ENCODE data around the gene ERGIC1.

Gene ERGIC1

DNA sequence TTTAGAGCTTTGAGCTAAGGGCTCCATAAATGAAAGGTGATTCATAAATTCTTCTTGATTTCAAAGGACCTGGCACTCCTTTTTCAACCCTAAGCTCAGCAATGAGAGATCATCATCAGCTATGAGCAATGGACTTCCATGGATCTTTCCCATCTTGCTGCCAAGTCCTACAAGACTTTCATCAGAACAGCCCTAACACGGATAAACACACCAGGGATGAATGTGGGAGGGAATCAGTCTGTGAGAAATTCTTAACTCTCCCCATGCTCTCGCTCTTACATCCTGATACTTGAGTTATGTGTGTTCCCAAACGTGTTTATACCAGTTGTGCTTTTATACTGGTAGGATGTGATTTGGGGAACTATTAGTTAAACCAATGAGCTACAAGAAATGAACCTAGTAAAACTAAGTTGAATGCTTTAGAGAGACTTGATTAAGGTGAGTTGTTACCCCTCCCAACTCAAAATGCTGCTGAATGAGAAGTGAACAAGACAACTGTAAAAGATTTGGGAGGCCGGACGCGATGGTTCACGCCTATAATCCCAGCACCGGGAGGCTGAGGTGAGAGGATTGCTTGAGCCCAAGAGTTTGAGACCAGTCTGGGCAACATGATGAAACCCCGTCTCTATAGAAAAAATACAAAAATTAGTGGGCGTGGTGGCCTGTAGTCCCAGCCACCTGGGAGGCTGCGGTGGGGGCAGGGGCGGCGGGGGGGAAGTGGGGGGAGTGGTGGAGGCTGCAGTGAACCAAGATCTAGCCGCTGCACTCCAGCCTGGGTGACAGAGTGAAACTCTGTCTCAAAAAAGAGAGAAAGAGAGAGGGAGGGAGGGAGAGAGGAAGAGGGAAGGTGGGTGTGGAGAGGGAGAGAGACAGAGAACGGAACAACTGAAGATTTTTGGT, 120.0 kb downstream of the ERGIC1 start:
- peak; percentile 77 for DNase-seq

DNA sequence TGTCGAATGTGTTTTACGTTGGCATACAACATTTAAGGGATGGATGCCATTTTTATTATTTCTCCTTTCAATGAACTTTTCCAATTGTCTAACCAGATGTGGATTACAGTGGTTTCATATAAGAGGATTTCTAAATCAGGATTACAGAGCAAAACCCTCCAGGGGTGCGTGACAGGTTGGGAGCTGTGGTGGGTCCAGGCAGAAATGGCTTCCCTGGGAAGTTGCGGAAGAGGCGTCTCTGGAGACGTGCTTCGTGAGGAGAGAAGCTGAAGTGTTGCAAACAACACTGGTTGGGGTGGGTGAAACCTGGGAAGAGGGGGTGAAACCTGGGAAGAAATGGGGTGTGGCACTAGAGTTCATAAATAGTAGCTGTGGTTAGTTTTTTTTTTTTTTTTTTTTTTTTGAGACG, 120.7 kb downstream of the ERGIC1 start:
- no peak for DNase-seq

DNA sequence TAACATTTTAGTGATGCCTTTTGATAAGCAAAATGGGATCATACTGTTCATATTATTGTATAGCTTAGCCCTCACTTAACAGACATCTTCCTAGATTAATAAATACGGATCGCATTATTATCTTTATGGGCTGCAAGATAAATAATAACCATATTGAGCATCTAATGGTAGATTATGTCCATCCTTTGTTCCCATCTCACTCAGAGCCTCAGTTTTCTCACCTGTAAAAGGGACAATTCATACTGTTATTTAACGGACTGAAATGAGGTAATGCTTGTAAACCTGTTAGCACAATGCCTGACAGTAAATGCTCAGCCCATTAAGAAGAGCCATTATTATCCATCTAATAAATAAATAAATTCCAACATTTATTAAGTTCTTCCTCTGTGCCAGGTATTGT, 122.2 kb downstream of the ERGIC1 start:
- no peak for DNase-seq

DNA sequence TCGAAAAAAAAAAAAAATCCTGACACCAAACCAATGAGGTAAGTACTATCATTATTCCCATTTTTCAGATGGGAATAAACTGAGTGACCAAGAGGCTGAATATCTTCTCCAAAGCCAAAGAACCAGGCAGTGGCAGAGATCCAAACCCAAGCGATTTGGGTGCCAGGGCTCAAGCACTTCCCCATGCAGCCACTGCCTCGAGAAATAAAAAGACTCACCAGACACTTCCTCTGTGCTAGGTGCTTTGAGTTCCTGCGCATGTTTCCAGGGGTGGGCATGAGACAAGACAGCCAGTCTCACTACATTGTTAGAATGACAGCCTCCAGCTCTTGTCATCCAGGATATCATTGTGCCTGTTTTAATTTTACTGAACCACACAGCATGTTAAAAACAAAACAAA, 122.9 kb downstream of the ERGIC1 start:
- DNase-seq: no peak

DNA sequence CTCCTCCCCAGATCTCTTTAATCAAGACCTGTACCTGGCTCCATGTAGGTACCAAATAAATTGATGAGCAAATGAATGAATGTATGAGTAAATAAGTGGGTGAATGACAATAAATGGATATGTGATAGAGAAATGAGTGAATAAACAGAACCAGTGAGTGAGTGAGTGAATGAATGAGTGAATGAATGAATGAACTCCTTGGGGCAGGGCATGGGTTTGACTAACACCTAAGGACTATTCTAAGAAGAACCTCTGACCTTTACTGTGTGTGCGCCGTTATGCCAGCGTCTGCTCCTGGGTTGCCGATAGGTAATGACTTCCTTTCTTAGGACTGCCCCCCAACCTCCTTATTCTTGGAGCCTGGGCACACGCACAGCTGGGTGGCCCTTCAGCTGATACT, 123.4 kb downstream of the ERGIC1 start:
- DNase-seq: no peak

DNA sequence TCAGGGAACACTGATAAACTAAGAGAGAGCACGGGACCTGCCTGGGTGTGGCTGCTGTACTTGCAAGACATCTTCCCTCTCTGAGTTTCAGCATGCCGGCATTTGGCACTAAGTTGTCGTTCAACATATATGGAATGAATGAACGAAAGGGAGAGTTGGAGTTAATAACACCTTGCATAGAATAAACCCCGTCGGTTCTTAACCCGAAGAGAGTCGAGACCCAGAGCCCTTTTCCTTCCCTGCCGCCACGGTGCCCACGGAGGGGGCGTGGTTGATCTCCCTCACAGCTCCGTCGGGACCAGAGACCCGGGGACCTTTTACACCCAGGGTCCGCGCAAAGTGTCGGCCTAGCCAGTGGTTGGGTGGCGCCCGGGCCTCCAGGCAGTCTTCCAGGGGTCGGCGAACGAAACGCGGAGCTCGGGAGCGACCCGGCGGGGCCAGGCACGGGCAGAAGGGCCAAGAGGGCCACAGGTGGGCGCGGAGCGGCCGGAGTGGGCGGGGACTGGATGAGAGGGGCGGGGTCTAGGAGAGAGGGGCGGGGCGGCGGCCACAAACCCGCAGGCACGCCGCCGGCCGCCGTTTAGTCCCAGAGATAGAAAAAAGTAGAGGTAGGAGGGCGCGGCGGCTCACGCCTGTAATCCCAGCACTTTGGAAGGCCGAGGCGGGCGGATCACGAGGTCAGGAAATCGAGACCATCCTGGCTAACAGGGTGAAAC, 124.4 kb downstream of the ERGIC1 start:
- DNase-seq: peak; percentile 71

DNA sequence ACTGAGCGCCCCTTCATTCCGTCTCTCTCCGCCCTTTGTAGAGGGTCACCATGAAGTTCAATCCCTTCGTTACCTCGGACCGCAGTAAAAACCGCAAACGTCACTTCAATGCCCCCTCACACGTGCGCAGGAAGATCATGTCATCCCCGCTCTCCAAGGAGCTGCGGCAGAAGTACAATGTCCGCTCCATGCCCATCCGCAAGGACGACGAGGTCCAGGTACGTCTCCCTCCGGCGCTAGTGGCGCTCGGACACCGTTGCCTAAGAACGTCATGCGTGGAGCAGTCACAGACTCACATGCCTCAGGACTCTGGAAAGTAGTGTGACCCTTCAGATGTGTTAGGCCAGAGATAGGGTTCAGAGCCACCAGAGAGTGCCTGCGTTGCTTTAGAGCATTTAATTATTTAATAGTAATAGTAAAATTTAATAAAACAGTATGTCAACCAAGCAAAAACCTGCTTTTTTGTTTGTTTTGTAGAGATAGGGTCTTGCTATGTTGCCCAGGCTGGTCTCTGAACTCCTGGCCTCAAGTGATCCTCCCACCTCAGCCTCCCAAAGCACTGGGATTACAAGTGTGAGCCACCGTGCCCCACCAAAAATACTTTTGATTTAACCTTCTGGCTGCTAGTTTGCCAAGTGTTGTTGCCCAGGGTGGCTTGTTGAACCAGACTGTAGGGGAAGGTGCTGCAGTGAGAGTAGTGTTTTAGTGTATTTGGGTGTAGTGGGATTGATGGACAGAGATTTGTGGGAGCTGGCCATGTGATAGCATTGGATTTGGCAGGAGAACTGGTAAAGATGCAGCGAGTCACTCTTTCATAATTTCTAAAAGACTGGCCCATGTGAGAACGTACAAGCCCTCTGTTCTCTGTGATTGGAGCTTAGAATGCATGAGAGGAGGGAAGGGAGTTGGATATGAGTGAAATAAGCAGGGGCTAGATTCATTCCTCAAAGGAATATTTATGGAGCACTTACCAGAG, 126.1 kb downstream of the ERGIC1 start:
- no peak for DNase-seq

DNA sequence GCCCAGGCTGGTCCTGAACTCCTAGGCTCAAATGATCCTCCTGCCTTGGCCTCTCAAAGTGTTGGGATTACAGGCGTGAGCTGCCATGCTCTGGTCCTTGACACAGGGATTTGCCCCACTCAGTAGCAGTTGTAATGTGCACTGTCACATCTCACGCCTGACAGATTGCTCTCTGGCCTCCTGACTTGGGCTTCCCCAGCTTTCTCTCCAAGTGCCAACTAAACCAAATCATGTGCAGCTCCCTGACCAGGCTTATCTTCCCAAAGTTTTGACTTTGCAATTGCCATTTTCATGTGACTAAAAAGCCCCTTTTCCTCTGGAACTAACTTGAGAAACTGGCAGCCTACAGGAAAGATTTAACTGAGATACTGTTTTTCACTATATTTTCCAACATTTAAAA, 135.9 kb downstream of the ERGIC1 start:
- DNase-seq: no peak

DNA sequence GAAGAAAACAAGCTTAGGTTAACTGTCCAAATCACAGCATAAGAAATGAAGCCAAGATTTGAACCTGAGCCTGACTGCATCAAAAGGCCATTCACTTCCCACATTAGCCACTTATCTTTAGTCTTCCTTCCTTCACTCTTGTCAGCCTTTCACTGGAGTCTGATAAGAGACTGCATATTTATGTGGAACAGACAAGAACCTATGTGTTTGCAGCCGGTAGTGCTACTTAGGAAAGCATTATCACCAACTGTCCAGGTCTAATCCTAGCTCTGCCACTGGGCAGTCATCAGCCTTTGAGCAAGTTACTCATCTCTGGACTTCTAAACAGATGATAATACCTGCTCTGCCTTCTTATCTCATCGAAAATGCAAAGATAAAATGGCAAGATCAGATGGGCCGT, 137.4 kb downstream of the ERGIC1 start:
- no peak for DNase-seq

DNA sequence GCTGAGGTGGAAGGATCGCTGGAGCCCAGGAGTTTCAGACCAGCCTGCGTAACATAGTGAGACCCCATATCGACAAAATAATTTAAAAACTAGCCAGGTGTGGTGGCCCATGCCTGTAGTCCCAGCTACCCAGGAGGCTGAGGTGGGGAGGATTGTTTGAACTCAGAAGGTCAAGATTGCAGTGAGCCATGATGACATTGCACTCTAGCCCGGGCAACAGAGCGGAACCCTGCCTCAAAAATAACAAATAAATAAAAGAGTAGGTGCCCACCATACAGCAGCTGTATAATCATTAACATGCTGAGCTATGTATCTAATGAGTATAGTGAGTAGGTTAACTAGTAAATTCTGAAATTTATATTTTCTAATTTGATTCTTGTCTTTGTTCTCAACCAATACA, 138.5 kb downstream of the ERGIC1 start:
- no peak for DNase-seq

DNA sequence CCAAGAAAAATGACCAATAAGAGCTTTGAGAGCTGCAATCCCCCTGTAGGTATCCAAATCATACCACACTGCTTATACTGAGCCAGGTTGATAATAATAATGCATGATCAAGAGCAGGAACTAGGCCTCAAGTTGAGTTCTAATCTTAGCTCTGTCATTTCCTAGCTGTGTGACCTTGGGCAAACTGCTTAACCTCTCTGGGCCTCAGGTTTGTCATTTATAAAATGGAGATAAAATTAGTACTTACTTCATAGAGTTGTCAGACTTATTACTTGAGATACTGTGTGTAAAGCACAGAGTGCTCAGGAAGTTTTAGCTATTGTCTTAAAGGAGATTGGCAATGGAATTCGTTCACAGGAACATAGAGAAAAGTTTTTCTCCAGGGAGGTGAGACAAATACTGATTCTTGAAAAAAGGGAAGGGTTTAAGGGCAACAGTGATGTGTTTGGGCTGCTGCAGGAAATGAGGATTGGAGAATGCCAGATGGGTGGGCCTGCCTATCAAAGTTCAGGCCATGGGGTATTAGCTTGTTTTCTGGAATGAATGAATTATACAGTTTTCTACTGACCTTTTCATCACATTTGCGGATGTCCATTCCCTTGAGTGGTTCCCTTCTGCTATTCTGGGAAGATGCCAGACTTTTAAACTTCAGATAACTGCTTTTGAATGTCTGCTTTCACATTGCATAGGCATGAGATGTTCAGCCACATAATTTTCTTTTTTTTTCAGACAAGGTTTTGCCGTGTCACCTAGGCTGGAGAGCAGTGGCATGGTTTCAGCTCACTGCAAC, 139.3 kb downstream of the ERGIC1 start:
- no peak for DNase-seq

DNA sequence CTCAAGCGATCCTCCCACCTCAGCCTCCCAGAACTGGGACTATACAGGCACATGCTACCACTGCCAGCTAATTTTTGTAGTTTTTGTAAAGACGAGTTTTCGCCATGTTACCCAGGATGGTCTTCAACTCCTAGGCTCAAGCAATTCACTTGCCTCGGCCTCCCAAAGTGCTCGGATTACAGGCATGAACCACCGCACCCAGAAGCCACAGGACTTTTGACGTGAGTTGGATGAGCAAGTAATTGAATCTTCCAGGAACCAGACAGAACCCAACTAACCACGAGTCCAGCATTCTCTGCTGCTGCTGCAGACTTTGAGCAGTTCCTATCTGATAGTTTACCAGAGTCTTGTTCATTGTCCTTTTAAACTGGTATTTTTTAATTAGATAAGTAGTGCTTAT, 139.9 kb downstream of the ERGIC1 start:
- DNase-seq: no peak

DNA sequence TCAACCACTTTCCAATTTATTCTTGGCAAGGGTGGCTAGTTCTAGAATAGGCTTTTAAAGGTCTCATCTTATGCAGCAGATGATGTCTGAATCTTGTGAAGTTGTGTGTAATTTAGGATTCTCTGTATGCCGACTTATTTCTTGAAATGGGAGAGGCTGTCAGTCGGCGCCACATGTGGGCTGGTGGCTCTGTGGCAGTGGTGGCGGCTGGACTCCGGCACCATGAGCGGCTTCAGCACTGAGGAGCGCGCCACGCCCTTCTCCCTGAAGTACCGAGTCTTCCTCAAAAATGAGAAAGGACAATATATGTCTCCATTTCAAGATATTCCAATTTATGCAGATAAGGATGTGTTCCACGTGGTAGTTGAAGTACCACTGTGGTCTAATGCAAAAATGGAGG, 141.2 kb downstream of the ERGIC1 start:
- no peak for DNase-seq

DNA sequence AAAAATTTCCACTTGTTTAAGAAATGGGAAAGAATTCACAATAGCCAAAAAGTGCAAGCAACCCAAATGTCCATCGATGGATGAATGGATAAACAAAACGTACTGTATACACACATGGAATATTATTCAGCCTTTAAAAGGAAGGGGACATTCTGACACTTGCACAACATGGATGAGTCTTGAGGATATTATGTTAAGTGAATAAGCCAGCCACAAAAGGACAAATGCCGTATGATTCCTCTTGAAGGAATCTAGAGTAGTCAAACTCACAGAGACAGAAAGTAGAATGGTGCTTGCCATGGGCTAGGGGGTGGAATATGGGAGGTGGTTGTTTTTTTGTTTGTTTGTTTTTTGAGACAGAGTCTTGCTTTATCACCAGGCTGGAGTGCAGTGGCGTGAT, 145.7 kb downstream of the ERGIC1 start:
- peak; percentile 71 for DNase-seq

DNA sequence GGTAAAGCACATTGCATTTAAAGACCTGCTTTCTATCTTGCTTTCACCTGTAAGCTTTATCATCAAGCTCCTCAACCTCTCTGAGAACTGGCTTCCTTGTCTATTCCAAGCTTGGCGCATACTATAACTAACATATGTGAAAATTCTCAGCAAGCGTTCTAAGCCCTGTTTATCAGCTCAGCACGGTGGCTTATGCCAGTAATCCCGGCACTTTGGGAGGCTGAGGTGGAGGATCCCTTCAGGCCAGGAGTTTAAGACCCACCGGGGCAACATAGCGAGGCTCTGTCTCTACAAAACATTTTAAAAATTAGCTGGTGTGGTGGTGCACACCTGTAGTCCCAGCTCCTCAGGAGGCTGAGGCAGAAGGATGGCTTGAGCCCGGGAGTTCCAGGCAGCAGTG, 147.9 kb downstream of the ERGIC1 start:
- no peak for DNase-seq

DNA sequence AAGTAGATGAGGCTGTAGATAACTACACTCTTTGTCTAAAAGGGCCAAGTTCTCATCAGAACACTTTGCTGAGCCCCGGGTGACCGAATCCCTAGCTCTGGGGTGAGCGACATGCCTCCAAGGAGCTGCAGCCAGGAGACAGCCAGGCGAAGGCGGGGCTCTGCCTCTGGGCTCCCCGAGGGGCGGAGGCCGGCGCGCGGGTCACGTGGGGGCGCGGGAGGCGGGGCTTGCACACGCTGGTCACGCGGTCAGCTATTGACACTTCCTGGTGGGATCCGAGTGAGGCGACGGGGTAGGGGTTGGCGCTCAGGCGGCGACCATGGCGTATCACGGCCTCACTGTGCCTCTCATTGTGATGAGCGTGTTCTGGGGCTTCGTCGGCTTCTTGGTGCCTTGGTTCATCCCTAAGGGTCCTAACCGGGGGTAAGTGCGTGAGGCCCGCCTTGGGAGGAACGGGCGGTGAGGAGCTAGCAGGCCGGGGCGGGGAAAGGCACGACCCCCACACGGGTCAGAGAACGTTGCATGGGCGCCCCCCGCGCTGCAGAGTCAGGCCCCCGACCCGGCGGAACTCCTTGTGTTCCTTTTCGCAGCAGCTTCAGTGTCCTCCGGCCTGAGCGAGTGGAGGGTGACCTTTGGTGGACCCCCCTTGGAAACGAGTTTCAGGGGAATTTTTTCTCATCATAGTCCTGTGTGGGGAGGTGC, 149.6 kb downstream of the ERGIC1 start, which contains the start of gene ATP6V0E1:
ATP6V0E1 (plus strand) TSS at position 230 of the 702 bp plus-strand sequence; CDS start at position 320, 90 bp downstream.
- peak; percentile 94 for DNase-seq

DNA sequence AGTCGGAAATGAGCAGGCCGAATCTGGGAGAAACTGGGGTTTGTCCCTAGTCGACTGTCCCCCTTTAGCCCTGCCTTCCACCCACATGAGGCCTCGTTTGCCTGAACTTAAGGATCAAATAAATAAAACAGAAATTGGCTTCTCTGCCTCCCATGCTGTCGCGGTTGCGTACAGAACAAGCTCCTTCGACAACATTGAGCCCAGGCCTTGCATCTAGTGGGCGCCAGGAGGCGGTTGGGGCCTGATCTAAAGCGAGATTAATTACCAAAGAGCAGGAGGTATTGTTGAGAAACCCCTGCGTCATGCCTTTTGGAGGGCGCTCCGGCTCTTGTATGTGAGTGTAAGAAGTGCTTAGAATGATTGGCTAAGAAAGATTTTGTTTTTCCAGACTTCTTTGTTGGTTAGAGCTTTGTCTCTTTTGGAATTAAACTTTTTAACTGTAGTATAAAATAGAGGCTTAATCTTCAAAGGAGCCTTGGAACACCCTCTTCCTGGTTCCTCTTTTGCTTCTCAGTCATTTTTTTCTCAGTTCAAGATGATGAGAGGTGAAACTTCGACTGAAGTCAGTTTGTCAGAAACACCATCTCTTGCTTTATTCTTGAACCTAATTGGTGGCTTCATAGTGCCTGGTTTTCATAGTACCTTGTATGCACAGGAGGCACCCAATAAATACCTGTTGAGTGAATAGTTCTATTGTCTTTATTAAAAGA, 150.3 kb downstream of the ERGIC1 start:
- DNase-seq: peak; percentile 88

DNA sequence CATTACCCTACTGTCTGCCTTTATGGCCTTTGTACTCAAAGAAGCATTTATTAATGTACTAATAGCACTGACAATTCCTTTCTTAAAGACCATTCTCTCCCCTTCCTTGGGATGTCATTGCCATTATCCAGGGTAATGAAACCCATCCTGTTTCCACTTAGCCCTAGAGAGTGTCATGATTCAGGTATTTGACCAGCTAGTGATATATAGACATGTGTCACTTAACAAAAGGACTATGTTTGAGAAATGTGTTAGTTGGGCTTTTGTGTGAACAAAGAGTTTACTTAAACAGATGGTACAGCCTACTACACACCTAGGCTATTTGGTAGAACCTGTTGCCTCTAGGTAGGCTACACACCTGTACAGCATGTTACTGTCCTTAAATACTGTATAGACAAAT, 151.5 kb downstream of the ERGIC1 start:
- no peak for DNase-seq

DNA sequence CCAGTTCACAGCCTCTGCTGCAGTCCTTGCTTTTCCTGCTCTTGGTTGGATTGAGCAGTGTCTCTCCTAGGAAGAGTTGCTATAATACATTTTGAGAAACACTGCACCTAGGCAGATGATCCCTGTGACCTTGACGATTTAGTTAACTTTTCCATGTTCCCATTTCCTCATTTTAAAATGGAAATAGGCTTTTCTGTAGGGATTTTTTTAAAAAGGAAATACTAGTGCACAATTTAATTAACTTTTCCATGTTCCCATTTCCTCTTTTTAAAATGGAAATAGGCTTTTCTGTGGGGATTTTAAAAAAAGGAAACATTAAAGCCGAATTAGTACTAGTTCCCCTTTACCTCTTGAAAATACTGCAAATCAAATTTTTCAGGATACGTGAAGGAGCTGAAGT, 154.2 kb downstream of the ERGIC1 start:
- no peak for DNase-seq

DNA sequence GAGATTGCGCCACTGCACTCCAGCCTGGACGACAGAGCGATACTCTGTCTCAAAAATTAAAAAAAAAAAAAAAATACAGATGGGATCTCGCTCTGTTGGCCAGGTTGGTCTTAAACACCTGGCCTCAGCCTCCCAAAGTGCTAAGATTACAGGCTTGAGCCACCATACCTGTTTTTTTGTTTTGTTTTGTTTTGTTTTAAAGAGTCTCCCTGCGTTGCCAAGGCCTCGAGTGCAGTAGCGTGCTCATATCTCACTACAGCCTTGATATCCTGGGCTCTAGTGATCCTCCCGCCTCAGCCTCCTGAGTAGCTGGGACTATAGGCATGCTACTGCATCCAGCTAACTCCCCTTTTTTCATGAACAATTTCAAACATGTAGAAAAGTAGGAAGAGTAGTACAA, 156.7 kb downstream of the ERGIC1 start:
- DNase-seq: no peak

DNA sequence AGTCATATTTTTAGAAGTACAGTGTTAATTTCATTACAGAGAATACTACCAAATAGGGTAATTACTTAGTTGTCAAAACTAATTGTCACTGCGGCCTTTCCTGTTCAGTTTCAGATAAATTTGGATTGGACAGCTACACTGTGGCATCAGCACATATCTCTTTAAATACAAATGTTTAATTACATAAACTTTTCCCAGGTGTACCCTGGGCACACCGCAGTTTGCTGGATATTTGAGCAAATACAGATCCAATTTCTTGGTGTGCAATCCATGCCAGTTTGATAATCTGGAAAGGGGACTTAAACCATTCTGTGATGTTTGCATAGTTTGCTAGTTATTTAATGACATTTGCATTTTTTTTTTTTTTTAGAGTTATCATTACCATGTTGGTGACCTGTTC, 160.4 kb downstream of the ERGIC1 start:
- DNase-seq: no peak

Data from HCEC 1CT (cell line).